SK-N-SH treated with all-trans-retinoic acid at 6 μM for 48 hours (cell line): ENCODE measurements around the gene UVRAG.

Experiments
- ATAC-seq: fragments of 200-7000 bp; cut with Tn5 transposase; 3 replicates; pipeline ENCODE4 v1.9.1; 2020; ENCODE audit warnings: mild to moderate bottlenecking, moderate library complexity
- ARNTL ChIP-seq: fragments of 450-650 bp; formaldehyde crosslinking; IDR thresholded peaks from 2 replicates; pipeline ENCODE4 v1.5.0; 2020; ENCODE audit warnings: low read depth, mild to moderate bottlenecking, moderate library complexity, borderline replicate concordance
- BACH2 ChIP-seq: fragments of 250-450 bp; sonication (Bioruptor Pico); IDR thresholded peaks from 2 replicates; pipeline ENCODE4 v1.9.0; 2021; ENCODE audit warnings: mild to moderate bottlenecking, borderline replicate concordance
- CREB5 ChIP-seq: fragments of 250-450 bp; sonication (Bioruptor Pico); IDR thresholded peaks from 2 replicates; pipeline ENCODE4 v1.5.1; 2020; ENCODE audit warnings: low read depth, mild to moderate bottlenecking, moderate library complexity
- CSDC2 ChIP-seq: fragments of 250-450 bp; sonication (Bioruptor Pico); IDR thresholded peaks from 2 replicates; pipeline ENCODE4 v1.5.0; 2020; ENCODE audit warnings: mild to moderate bottlenecking, moderate library complexity
- CSRNP3 ChIP-seq: fragments of 250-450 bp; sonication (Bioruptor Pico); IDR thresholded peaks from 2 replicates; pipeline ENCODE4 v1.5.1; 2021; ENCODE audit warnings: mild to moderate bottlenecking, moderate library complexity
- ESRRG ChIP-seq: fragments of 250-450 bp; sonication (Bioruptor Pico); IDR thresholded peaks from 2 replicates; pipeline ENCODE4 v1.6.1; 2021; ENCODE audit warnings: mild to moderate bottlenecking
- GLIS3 ChIP-seq: fragments of 250-450 bp; sonication (Bioruptor Pico); IDR thresholded peaks from 2 replicates; pipeline ENCODE4 v1.5.0; 2020; ENCODE audit warnings: mild to moderate bottlenecking, moderate library complexity
- ISL1 ChIP-seq: fragments of 250-450 bp; sonication (Bioruptor Pico); IDR thresholded peaks from 2 replicates; pipeline ENCODE4 v2.1.2; 2022; ENCODE audit warnings: mild to moderate bottlenecking, moderate library complexity
- OSR1 ChIP-seq: fragments of 250-450 bp; sonication (Bioruptor Pico); IDR thresholded peaks from 2 replicates; pipeline ENCODE4 v1.8.0; 2022; ENCODE audit warnings: moderate library complexity, mild to moderate bottlenecking, inconsistent platforms
- PATZ1 ChIP-seq: fragments of 250-450 bp; sonication (Bioruptor Pico); IDR thresholded peaks from 2 replicates; pipeline ENCODE4 v1.8.0; 2020; ENCODE audit warnings: mild to moderate bottlenecking, moderate library complexity, borderline replicate concordance
- POU6F1 ChIP-seq: fragments of 250-450 bp; sonication (Bioruptor Pico); IDR thresholded peaks from 2 replicates; pipeline ENCODE4 v1.8.0; 2021; ENCODE audit warnings: low read depth, mild to moderate bottlenecking, moderate library complexity, borderline replicate concordance
- PPARA ChIP-seq: fragments of 250-450 bp; sonication (Bioruptor Pico); IDR thresholded peaks from 2 replicates; pipeline ENCODE4 v1.5.0; 2020; ENCODE audit warnings: mild to moderate bottlenecking, borderline replicate concordance
- RARB ChIP-seq: fragments of 250-450 bp; sonication (Bioruptor Pico); IDR thresholded peaks from 2 replicates; pipeline ENCODE4 v1.8.0; 2021; ENCODE audit warnings: mild to moderate bottlenecking, moderate library complexity
- SNAI2 ChIP-seq: fragments of 250-450 bp; sonication (Bioruptor Pico); IDR thresholded peaks from 2 replicates; pipeline ENCODE4 v1.5.0; 2020; ENCODE audit warnings: mild to moderate bottlenecking, moderate library complexity
- TCF4 ChIP-seq: fragments of 250-450 bp; sonication (Bioruptor Pico); IDR thresholded peaks from 2 replicates; pipeline ENCODE4 v1.8.0; 2021; ENCODE audit warnings: mild to moderate bottlenecking, moderate library complexity, borderline replicate concordance
- TOX ChIP-seq: fragments of 250-450 bp; sonication (Bioruptor Pico); IDR thresholded peaks from 2 replicates; pipeline ENCODE4 v1.8.0; 2021; ENCODE audit warnings: mild to moderate bottlenecking, moderate library complexity, borderline replicate concordance
- ZC3H10 ChIP-seq: fragments of 250-450 bp; sonication (Bioruptor Pico); IDR thresholded peaks from 2 replicates; pipeline ENCODE4 v1.5.1; 2021; ENCODE audit warnings: mild to moderate bottlenecking, moderate library complexity
- ZFP3 ChIP-seq: fragments of 250-450 bp; sonication (Bioruptor Pico); IDR thresholded peaks from 2 replicates; pipeline ENCODE4 v1.5.0; 2020; ENCODE audit warnings: mild to moderate bottlenecking, moderate library complexity
- ZFP30 ChIP-seq: fragments of 450-650 bp; formaldehyde crosslinking; IDR thresholded peaks from 2 replicates; pipeline ENCODE4 v1.5.0; 2022; ENCODE audit warnings: mild to moderate bottlenecking, moderate library complexity
- ZNF565 ChIP-seq: fragments of 450-650 bp; formaldehyde crosslinking; conservative IDR thresholded peaks from 2 replicates; pipeline ENCODE4 v1.5.0; 2020; ENCODE audit warnings: low read depth, mild to moderate bottlenecking, moderate library complexity
- ZNF70 ChIP-seq: fragments of 450-650 bp; formaldehyde crosslinking; IDR thresholded peaks from 2 replicates; pipeline ENCODE4 v1.5.0; 2020; ENCODE audit warnings: mild to moderate bottlenecking, moderate library complexity
- ZNF8 ChIP-seq: fragments of 450-650 bp; formaldehyde crosslinking; IDR thresholded peaks from 2 replicates; pipeline ENCODE4 v1.5.0; 2020; ENCODE audit warnings: mild to moderate bottlenecking, moderate library complexity

The UVRAG gene

GRCh38 chr11:75862437-75862836 is 47.4 kb downstream of the UVRAG start:
- TF ChIP-seq ISL1 (CRISPR knock-in tag) (no peak), BACH2 (CRISPR knock-in tag) (no peak), POU6F1 (CRISPR knock-in tag) (no peak), PATZ1 (CRISPR knock-in tag) (no peak), CSDC2 (no peak), CSRNP3 (CRISPR knock-in tag) (no peak), ESRRG (CRISPR knock-in tag) (no peak), GLIS3 (no peak)

GRCh38 chr11:75867778-75868374 is 52.9 kb downstream of the UVRAG start:
- ATAC-seq = peak; percentile 71
- TF ChIP-seq TCF4 (CRISPR knock-in tag) (no peak), SNAI2 (CRISPR knock-in tag) (no peak), POU6F1 (CRISPR knock-in tag) (no peak), CSDC2 (no peak), ZC3H10 (no peak), OSR1 (no peak), BACH2 (CRISPR knock-in tag) (no peak), PATZ1 (CRISPR knock-in tag) (no peak), GLIS3 (no peak), TOX (no peak), ISL1 (CRISPR knock-in tag) (no peak), CREB5 (no peak), ZFP3 (no peak), PPARA (no peak), ZNF70 (CRISPR knock-in tag) (no peak), ZNF565 (no peak), ZFP30 (CRISPR knock-in tag) (no peak), ESRRG (CRISPR knock-in tag) (no peak), ZNF8 (no peak)

More at GRCh38 chr11:75862437-75862836, 47.4 kb downstream of the UVRAG start:
- ATAC-seq = no peak

GRCh38 chr11:75868990-75869389 is 54.0 kb downstream of the UVRAG start:
- ATAC-seq = no peak

More at GRCh38 chr11:75868990-75869389, 54.0 kb downstream of the UVRAG start:
- no peak for TF ChIP-seq OSR1
- no peak for TF ChIP-seq TOX
- TF ChIP-seq ARNTL (CRISPR knock-in tag) = no peak
- TF ChIP-seq CREB5 = no peak
- no peak for TF ChIP-seq GLIS3
- no peak for TF ChIP-seq PATZ1 (CRISPR knock-in tag)
- TF ChIP-seq ZNF565 = no peak
- TF ChIP-seq ZFP3 = no peak
- TF ChIP-seq POU6F1 (CRISPR knock-in tag) = no peak
- TF ChIP-seq TCF4 (CRISPR knock-in tag) = no peak
- no peak for TF ChIP-seq RARB
- no peak for TF ChIP-seq PPARA
